Left kidney (tissue), 2 donors: ENCODE data around the gene SLC39A10. TPM values are rescaled to one million over a fixed set of nuclear protein-coding genes. Genes with fewer than 3 reads are reported as not detected.
"Not testable (repeated sequence)": the region's sequence is repeated elsewhere in the genome, so short reads cannot be mapped to it uniquely, and the experiment has no call there.

ENCODE experiments used
- DNase-seq: peaks from one replicate; pipeline ENCODE4 v3.0.0-alpha.2; 2013
- polyA plus RNA-seq: library from polyadenylated mRNA; unstranded; fragments of 120-200 nt; gene quantifications from one replicate; pipeline ENCODE4 v1.2.1, GENCODE V29; 2013; ENCODE audit not compliant: insufficient read length

Gene SLC39A10
- polyA plus RNA-seq, 1 donor = 92.6 TPM

DNA sequence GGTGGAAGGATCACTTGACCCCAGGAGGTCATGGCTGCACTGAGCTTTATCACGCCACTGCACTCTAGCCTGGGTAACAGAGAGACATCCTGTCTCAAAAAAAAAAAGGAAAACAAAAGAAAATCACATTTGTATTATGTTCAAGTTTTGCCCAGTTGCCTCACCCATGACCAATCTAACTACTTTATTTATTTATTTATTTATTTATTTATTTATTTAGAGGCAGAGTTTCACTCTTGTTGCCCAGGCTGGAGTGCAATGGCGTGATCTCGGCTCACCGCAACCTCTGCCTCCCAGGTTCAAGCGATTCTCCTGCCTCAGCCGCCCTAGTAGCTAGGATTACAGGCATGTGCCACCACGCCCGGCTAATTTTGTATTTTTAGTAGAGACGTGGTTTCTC is 12.3 kb upstream of the SLC39A10 start:
- not testable (repeated sequence) for DNase-seq

DNA sequence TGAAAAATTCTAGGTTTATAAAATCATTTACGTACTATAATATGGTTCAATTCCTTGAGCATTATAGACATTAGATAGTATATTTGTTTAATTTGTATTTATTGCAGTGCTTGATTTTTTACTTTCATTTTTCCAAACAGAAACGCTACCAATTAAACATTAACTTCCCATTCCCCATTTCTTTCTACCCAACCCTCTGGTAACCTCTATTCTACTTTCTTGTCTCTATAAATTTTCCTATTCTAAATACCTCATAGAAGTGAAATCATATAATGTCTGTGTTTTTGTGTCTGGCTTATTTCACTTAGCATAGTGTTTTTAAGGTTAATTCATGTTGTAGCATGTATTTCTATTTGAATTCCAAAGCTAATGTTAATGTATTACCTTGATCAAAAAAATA is 11.6 kb upstream of the SLC39A10 start:
- no peak for DNase-seq

DNA sequence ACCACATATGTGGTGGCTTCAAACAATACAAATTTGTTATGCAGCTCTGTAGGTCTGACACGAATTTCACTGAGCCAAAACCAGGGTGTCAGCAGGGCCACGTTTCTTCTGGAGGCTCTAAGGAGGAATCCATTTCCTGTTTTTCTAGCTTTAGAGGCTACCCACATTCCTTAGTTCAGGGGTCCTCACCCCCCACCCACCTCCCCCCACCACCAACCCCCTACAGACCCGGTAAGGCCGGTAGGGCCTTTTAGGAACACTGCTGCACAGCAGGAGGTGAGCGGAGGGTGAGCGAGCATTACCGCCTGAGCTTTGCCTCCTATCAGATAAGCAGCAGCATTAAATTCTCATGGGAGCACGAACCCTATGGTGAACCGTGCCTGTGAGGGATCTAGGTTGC is 10.6 kb upstream of the SLC39A10 start:
- DNase-seq = no peak

DNA sequence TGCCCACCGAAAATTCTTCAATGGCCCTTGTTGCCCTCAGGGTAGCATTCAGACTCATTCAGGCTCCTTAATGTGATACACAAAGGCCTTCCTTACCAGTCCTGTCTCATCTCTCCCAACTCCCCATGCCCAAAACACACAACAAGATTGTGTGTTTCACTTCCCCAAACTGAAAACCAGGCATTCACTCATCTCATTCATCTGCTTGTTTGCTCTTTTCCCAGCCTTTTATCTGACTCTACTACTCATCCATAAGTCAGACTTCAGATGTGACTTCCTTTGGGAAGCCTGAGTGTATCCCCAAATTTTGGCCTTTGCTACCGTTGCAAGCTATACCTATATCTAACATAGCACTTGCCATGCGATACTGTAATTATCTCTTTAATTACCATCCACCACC is 9.7 kb upstream of the SLC39A10 start:
- DNase-seq = no peak

DNA sequence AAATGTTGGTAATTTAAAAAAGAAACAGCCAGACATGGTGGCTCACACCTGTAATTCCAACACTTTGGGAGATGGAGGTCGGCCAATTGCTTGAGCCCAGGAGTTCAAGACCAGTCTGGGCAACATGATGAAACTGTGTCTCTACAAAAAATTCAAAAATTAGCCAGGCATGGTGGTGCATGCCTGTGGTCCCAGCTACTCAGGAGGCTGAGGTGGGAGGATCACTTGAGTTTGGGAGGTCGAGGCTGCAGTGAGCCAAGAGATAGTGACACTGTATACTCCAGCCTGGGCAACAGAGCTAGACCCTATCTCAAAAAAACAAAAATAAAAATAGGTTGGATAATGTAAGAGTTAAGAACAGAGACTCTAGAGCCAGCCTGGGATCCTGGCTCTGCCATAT is 8.7 kb upstream of the SLC39A10 start:
- not testable (repeated sequence) for DNase-seq

DNA sequence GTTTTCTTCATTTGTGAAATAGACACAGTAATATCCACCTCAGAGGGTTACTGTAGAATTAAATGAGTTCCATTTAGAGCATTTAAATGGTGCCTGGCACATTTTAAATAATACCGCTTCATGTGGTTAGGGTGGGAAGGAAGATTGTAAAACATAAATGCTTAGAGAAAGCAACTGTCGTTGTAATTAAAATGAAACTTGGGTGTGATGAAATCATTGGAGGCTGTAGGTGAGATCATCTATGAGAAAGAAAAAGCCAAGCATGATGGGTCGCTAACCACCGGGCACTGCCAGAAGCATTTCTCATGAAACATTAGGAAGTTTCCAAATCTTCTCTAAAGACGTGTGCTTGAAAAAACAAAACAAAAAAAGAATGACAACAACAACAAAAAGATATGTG is 8.2 kb upstream of the SLC39A10 start:
- DNase-seq = no peak

DNA sequence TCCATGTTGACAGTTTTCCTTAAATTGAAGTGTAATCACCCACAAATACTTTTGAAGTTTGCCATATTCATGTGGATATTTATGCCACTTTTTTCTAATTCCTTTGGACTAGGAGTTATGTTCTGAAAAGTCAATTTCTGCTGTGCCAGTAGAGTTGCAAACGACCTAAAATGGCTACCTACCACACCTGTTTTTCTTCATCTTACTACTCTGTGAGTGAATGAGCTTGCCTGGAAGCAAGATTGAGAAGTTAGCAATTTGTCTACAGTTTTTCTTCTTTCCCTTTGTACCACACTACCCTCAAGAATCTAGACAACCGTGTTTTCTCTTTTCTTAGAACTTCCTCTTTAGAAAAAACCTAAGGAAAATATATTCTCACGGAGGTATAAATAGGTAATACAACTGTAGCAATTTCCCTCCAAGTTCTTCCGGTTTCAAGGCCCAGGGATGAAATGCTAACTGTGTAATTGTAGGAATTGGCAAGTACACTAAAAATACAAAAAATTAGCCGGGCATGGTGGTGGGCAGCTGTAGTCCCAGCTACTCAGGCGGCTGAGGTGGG is 7.3 kb upstream of the SLC39A10 start:
- no peak for DNase-seq

DNA sequence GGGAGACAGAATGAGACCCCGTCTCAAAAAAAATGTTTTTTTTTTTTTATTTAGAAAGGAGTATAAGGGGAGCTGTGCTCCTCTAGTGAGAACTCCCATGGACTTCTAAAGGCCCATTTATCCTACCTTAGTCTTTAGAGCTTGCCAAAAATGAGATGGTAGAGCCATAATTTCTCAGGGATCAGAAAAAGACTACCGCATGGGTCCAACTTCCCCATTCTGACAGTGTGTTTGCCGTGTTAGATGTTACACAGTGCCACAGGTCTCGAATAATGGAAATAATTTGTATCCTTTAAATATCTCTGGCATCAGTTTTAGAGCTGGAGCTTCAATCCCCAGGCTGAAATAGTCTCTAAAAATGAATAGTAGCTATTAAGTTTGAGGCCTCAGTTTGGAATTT is 6.0 kb upstream of the SLC39A10 start:
- DNase-seq = no peak

DNA sequence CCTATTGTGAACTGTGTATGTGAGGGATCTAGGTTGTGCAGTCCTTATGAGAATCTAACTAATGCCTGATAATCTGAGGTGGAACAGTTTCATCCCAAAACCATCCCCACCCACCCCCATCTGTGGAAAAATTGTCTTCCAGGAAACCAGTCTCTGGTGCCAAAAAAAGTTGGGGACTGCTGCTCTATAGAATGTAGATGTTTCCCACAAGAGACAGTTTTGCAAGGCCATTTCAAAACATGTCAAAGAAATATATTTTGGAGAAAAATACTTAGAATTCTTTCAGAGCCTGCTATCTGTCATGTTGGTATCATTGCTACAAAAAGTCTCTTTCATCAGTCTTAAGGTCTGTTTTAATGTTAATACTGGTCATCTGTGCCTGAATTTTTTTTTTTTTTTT is 4.1 kb upstream of the SLC39A10 start:
- no peak for DNase-seq

DNA sequence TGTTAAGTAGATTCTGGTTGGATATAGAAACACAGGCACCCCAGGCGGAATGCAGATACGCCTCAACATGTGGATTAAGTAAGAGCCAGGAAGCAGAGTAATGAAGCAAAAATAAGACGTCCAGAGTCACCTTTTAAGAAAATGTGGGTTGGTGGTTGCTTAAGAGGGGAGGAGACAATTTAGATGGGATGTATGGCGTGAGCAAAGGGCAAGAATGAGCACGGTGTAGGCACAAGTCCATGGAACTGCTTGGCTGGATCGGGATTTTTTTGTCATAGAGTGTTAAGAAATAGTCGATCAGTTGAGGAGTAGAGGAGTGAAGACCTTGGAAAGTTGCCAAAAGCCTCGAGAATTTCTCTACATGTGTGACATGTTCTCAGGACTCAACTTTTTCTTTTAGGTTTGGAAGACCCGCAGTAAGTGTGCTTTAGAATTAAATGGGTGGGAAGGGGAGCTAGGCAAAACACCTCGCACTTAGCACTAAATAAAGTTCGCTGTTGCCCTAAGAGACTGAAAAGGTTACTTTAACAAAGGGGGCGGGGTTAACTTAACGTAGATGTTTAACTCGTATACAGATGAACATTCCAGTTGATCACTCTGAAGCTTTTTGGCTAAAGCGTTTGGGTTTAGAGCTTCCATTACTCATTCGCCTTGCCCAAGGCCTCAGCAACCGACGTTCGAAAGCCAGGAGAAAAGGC is 716 bp upstream of the SLC39A10 start:
- no peak for DNase-seq

DNA sequence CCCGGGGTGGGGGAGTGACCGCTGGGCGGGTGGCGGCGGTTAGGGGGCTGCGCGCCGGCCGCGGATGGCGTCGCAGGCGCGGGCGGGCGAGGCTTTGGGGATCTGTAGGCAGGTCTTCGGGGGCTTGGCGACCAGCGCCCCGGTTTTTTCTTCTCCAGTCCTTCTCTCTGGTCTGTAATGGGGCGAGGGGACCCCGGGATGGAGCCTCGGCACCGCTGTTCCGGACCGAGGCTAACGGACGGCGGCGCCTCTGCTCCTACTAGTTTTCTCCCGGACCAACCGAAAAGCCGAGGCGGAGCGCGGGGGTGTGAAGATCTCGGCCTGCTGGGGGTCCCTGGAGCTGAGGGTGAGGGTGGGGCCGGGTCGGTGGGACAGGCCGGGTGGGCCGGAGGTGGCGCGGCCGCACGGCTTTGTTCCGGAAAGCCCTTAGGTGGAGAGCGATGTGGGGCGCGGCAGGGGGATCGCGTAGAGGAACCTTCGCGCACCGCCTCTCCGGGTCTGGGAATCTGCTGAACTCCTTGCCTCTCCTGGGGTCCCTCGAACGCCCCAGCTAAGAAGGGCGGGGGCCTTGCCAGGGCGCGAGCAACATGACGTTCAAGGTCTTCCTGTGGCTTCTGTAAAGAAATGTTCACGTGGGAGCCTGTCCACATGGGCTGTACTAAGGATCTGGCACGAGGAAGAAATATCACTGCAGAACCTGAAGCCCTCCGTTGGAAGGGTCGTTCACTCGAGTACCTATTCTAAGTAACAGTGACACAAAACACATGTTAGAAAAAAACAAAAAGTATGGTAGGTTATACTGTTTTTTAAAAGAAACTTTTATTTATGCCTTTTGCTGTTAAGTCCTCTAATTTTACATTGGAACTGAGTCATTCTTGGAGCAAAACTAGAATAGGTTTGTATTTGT is 861 bp downstream of the SLC39A10 start:
- peak; percentile 76 for DNase-seq

DNA sequence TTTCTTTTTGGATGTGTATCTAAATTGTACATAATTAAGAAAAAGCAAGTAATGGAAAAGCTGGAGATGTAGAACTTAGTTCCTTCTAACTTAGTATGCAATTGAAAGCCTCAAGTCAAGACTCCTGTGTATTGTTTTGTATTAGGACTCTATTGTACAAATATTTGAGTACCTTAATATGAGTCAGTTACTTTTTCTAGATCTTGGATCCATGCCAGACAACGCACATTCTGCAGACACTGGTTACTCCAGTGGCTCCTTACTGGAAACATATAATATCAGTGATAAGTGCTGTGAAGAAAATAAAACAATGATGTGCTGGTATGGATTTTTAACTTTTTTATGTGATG is 1.5 kb downstream of the SLC39A10 start:
- DNase-seq = peak; percentile 15

DNA sequence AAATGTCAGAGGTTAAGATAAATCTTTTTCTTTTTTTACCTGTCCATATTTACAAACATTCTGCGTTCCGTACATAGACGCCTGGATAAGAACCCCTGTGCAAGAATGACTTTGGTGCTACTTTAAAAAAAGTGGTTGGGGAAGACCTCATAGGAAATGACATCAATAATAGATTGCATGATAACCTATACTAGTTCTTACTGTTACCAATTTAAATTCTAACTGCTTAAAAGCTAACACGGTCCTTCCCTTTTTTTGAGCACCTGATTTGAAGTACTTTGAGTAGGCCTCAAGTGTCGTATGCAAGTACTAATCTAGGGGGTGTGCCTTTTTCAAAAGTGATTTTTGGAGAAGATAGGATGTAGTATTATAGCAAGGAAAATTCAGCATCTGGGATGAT is 2.1 kb downstream of the SLC39A10 start:
- DNase-seq = no peak

DNA sequence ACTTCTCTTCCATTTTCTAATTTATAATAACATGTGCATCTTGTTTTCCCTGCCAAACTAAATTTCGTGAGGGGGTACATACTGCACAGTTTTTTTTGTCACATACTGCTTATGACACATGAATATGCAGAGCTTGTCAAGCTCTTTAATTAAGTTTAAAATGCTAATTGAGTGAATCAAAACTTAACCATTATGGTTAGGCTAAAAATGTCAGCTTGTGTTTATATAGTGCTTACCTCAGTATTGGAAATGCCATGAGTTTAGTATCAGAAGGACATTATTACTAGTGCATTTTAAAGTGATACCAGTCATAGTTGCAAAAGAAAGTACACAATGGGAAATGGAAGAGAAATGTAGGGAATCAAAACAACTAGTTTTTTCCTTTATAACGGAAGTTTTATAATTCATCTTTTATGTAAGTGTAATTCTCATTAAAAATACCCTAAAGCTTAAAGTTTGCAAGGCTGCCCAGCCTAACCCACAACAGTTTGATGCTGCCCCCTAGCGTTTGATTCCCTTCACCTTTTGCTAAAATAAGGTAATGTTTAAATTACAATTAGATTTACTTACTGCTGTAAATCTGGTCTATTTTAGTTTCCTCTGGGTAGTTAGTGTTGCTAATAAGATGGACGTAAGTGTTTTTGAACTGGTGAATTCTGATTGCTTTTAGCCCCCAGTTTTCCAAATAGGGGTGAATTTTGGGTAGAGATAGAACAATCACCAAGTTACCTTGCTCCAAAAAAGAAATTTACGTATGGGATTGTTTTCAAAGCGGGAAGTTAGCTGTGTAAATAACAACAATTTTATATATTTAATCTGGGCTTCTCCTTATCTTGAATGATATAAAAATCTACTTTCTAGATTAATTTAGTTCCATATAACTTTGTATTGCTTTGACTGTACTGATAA is 3.2 kb downstream of the SLC39A10 start:
- DNase-seq = peak; percentile 82

DNA sequence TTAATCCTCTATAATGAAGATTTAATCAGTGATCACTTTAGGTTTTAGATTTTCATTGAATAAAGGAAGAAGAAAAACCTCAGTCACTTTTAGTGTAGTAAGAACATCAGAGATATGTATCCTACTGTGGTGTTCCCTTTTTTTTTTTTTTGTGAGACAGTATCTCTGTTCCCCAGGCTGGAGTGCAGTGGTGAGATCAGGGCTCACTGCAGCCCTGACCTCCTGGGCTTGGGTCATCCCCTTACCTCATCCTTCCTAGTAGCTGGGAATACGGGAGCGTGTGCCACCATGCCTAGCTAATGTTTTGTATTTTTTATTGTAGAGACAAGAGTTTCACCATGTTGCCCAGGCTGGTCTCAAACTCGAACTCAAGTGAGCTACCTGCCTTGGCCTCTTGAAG is 5.1 kb downstream of the SLC39A10 start:
- DNase-seq = no peak

DNA sequence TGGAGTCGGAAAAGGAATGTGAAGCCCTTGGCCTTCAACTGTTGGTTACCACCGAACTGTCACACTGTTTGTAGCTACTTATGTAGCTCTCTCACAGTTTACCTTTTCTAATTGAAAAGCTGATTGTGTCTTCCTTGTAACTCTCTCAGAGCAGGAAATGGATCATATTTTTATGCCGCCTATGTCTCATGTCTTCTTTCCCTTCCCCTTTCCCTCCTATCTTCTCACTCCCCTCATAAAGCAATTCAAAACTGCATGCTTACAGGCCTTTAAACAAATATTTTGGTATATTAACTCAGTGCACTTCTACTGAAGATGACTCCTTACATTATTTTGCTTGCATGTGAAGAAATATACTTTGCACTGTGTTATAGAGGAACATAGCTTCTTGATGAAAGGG is 6.0 kb downstream of the SLC39A10 start:
- DNase-seq = no peak

DNA sequence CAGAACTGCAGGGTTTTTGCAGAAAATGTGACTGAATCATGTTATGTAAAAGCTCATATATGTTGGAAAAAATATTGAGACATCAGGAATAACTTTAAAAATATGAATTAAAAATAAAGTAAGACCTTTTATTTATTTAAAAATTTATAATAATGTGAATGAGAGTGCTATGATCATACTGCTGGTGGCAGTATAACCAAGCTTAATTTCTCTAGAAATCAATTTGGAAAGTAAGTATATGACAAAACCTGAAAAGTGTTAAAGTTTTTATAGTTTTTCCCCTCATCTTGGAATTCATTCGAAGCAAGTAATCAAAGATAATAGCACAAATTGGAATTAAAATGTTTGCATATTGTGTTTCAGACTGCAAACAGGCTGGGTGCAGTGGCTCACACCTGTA is 7.5 kb downstream of the SLC39A10 start:
- DNase-seq = no peak

DNA sequence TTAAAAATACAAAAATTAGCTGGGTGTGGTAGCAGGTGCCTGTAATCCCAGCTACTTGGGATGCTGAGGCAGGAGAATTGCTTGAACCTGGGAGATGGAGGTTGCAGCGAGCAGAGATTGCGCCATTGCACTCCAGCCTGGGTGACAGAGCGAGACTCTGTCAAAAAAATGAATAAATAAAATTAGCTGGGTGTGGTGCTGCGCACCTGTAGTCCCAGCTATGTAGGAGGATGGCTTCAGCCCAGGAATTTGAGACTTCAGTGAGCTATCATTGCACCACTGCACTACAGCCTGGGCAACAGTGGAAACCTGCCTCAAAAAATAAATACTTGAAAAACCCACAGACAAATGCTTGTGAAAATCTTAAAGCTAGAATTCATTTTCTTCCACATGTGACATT is 8.1 kb downstream of the SLC39A10 start:
- not testable (repeated sequence) for DNase-seq

DNA sequence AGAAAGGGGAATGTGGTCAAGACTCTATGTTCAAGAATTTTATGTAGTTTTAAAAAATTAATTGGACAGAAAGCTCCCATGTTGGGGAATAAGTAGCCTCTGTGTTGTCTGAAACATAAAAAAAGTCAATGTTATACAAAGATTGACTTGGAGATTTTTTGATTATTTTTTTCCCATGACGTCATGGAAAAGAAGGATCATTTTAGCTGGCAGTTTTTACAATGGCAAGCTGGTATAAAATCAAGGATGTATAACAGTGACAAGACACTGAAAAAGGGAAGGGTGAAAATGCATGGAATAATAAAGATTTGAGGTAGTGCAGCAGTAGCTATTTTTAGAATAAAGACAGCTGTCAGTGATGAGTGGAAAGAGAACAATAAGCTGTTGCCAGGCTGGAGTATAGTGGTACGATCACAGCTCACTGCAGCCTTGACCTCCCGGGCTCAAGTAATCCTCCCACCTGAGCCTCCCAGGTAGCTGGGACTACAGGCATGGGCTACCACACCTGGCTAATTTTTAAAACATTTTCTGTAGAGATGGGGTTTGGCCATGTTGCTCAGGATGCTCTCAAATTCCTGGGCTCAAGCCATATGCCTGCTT is 9.2 kb downstream of the SLC39A10 start:
- no peak for DNase-seq

DNA sequence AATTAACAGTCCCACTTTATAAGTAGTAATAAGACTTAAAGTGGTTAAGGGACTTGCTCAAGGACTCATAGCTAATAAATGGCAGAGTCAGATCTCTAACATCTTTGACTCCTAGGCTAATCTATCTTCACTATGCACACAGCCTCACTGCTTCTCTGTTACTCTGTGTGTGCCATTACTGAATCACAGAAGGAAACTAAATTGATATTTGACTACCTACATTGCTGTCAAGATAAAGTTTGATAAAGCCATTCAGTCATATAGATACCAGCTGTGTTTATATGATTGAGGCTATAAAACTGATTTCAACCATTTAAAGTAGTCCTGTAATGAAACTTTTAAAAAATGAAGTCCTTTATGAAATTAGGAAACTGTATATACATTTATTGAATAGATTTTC is 10.9 kb downstream of the SLC39A10 start:
- no peak for DNase-seq

DNA sequence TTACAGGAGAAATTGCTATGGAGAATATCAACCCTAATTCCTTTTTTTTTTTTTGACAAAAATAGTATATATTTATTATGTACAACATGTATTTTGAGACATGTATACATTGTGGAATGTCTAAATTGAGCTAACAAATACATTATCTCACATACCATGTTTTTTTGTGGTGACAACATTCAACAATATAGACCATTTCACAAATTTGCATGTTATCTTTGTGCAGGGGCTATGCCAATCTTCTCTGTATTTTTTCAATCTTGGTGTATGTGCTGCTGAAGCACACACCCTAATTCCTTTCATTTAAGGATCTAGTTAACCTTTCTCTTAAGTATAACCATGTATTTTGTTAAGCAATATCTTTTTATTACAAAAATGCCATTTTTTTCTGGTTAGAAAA is 13.2 kb downstream of the SLC39A10 start:
- no peak for DNase-seq

DNA sequence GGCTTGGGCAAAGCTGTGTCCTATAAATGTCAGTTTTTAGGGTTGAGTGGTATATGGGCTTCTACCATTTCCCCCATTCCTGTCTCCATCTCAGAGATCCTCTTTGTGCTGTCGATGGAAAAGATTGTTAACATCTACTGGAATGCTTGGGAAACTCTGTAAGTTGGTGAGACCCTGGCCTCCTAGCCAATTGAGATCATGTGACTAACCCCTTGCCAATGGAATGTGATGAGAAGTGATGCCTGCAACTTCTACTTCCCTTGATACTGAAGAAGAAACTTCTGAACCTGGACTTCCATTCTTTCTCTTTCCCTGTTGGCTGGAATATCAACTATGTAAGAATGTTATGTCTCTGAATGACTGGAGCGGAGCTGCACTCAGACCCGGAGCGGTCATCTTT is 14.5 kb downstream of the SLC39A10 start:
- no peak for DNase-seq
